IPS-11a (cell line): Measurements from ENCODE around the gene ALOXE3.

ENCODE experiments used
- H3K4me3 ChIP-seq: one replicate; pipeline ENCODE4 v1.5.1; 2013; ENCODE audit warnings: low read depth, low read length, control low read depth

ALOXE3 gene

GRCh38 chr17:8154608-8155155, 36.4 kb upstream of the ALOXE3 start:
- peak overlapping the region; percentile 5 for H3K4me3 ChIP-seq

DNA sequence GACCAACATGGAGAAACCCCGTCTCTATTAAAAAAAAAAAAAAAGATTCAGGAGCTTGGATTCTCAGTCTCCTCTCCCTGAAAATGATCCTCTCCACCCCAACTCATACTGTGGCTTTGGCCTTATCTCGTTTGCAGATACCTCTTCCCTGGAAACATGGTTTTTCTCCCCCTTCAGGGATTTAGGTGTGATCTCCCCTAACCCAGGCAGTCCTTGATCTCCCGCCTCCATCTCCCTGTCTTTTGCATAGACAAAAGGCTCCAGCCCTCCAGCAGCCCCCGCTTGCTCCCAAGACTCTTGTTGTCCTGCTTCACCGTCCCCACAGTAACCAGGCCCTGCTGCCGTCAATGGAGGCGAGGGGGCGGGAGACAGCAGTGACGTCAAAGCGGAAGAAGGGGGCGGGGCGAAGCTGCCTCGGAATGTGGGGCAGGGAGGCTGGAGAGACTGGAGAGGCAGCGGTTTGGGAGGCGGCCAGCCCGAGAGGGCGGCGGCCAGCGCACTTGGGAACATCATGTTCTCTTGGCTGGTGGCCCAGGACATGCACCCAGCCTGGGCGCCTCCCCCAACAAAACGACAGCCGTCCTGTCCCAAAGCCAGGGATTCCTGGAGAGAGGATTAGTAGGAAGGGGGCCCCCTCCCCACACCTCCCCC, 35.8 kb upstream of the ALOXE3 start:
- peak overlapping the region; percentile 5 for H3K4me3 ChIP-seq

DNA sequence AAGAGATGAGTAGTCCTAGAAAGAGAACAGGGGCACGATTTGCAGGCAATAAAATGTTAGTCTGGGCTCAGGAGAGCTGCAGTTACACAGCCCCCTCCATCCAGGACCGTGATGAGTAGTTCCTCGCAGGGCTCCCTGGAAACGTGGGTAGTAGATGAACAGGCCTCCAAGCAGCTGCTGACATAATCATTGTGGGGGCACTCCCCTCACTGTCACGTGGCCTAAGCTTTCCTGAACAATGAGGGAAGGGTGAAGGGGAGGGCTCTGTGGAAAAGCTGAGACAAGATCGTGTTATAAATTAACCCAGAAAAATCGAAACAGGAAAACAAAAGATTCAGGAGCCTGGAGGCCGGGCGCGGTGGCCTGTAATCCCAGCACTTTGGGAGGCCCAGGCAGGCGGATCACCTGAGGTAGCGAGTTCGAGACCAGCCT, 35.2 kb upstream of the ALOXE3 start:
- no peak overlapping the region for H3K4me3 ChIP-seq

DNA sequence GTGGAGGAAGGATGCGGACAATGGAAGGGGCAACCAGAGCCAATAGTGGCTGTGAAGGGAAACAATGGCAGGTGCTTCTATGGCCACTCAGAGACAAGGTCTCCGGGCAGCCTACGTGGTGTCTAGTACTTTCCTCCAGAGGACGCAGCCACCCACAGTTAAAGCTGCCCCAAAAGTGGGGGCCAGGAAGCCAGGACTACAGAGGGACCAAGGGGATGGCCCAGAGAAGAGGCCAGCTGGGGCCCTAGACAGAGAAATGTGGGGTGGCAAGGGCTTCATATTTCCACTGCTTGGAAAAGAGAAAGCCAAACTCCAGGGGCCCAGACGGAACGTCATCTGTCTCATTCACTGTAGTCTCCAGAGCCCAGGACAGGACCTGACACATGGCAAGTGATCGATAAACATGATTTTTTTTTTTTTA, 34.7 kb upstream of the ALOXE3 start:
- no peak overlapping the region for H3K4me3 ChIP-seq

- peak within 1 kb of the TSS; percentile 84 for H3K4me3 ChIP-seq
Observed at GRCh38 chr17:8152112-8152775, 33.9 kb upstream of the ALOXE3 start, which contains the start of gene PER1. Gene PER1, minus strand, starts transcription at chr17:8152404. Its CDS starts 1,698 bp downstream, at chr17:8150706.

DNA sequence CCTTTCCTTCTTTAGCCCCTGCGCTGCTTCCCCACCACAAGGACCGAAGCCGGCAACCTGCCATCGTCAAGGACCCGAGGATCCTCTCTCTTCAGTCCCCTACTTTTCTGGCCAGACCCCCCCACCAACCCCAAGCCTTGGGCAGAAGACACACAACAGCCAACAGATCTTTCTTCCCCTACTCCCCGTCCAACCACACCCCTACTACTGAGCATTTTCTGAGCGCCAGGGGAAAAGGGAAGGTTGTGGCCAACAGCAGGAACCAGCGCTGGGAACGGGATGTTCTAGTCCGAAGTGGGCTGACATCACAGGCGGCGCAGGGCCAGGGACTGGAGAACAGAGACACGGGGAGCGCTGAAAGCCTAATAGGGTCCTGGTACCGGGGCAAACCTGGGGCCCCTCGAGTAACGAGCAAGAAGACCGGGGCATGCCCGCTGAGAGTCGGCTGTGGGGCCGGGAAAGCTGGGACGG, 33.4 kb upstream of the ALOXE3 start:
- H3K4me3 ChIP-seq: peak overlapping the region; percentile 84

DNA sequence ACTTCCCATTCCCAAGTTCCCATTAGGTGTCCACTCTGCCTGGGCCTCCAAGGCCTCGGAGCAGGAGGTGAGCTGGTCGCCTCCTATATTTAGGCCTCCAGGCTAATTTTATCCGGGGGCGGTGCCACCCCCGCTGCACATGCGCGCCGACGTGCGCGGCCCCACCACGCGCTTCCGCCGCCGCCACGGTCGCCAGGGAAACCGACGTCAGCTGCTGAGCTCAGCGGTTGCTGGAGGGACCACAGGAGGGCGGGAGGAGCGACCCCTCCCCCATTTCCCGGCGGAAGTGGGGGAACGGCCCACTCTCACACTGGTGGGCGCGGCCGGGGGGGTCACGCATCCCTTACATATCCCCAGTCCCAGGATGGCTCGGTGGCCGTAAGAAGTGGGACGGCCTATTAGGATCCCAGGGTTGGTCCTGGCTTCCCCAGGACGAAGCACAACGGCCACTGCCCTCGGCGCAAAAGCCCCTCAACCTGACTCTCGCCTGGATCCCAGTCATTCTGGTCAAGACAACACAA, 32.9 kb upstream of the ALOXE3 start:
- H3K4me3 ChIP-seq: peak overlapping the region; percentile 84

- H3K4me3 ChIP-seq: no peak overlapping the region
Observed at GRCh38 chr17:8150194-8151119, 32.1 kb upstream of the ALOXE3 start.

- H3K4me3 ChIP-seq: no peak overlapping the region
Observed at GRCh38 chr17:8149419-8150193, 31.3 kb upstream of the ALOXE3 start.

DNA sequence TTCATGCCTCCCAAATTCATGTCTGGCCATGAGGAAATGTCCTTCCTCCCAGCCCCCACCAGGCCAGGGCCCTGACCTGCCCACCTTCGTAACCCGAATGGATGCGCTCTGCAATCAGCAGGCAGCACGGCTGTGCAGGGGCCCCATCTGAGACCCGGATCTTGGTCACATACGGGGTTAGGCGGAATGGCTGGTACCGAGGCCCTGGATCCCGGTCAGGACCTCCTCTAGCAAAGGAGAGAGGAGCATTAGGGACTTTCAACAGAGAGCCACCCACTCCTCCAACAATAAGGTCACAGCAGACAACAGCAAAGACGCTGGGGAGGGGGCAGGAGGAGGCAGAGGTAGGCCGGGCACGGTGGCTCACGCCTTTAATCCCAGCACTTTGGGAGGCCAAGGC, 30.2 kb upstream of the ALOXE3 start:
- H3K4me3 ChIP-seq: no peak overlapping the region

DNA sequence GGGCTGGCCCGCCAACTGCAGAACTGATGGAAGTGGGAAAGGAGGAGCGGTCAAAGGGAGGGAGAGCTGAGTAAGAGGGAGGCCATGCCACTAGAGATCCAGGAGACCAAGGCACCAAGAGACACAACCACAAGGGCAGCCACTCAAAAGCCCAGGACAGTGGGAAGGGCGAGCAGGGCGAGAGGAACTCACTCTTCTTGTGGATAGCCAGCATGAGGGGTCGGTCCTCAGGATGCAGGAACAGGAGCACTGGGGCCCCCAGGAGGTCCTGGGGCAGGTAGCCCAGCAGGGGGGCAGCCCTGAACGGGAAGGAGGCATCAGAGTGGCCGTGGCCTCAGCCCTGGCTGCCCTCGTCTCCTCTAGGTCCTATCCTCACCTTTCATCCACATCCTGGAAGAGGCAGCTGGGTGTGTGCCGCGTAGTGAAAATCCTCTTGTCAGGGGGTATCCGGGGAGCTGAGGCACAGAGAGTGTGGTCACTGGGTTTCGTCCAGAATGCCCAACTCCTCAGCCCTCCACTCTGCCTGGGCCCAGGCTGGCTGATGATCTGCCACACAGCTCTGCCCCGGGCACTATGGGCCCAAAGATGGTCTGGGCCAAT, 29.6 kb upstream of the ALOXE3 start:
- no peak overlapping the region for H3K4me3 ChIP-seq

DNA sequence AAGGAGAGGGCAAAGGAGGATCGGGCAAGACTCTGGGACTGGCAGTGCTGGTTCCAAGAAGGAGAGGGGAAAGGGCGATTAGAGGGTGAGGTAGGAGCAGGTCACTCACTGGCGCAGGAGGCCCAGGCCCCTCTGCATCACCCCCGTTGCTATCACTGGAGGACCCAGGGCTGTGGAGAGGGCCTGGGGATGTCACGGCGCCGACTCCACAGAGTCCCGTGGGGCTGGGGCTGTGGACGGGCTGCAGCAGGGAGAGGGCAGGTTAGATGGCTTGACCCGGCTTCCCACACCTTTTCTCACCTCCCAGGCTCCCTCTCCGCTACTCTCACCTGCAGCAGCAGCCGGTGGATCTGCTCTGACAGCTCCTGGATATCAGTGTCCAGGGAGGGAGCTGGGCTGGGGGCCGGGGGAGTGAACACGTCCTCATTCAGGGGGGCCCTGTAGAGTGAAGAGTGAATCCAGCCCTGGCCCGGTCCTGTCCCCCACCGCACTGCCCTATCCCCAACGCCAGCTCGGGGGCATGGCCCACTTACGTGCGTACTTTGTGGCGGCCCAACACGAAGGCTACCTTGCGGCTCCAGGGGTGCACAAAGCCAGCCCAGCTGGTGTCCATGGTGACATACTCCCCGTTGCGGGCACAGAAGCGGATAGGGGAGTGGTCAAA, 29.0 kb upstream of the ALOXE3 start:
- no peak overlapping the region for H3K4me3 ChIP-seq

DNA sequence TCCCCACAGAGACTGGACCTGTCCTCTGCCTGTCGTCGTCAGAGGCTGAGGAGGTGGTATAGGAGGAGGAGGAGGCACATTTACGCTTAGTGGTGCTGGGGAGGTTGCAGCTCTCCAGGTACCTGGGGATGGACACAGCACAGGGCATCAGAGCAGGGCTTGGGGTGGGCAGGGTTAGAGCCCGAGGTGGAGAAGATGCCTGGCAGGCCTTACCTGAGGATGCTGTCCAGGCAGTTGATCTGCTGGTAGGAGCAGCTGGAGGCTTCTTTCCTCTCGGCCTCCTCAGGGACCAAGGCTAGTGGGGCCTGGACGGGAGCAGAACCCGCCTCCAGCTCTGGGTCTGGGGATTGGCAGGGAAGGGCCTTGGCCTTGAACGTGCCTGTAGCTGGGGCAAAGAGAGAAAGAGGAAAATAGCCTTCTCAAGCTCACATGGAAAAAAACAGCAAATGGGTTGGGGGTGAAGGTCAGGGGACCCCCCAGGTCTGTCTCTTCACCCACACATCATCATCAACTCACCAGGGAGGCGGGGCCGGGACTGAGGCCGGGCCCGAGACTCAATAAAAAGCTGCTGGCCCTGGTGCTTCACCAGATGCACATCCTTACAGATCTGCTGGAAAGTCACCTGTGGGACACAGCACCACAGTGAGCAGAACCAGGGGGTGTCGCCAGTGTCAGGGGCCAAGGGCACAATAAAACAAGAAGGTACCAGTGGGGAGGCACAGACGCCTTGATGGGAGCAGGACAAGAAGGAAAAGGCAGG, 28.2 kb upstream of the ALOXE3 start:
- no peak overlapping the region for H3K4me3 ChIP-seq

DNA sequence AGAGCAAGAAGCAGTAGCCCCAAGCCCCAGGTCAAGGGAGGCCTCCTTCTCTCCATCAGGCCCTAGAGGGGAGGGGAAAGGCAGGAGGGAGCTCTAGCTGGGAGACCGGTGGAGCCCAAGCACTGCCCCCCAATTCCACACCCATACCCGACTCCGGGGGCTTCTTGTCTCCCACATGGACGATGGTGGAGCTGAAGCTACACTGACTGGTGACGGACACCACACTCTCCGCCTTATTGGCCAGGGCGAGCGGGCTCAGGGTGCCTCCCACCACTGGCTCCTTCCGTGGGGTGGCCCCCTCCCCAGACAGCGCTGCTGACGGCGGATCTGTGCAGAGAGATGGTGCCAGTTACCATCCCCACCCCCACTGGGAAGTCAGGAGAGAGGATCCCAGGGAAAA, 27.5 kb upstream of the ALOXE3 start:
- no peak overlapping the region for H3K4me3 ChIP-seq

DNA sequence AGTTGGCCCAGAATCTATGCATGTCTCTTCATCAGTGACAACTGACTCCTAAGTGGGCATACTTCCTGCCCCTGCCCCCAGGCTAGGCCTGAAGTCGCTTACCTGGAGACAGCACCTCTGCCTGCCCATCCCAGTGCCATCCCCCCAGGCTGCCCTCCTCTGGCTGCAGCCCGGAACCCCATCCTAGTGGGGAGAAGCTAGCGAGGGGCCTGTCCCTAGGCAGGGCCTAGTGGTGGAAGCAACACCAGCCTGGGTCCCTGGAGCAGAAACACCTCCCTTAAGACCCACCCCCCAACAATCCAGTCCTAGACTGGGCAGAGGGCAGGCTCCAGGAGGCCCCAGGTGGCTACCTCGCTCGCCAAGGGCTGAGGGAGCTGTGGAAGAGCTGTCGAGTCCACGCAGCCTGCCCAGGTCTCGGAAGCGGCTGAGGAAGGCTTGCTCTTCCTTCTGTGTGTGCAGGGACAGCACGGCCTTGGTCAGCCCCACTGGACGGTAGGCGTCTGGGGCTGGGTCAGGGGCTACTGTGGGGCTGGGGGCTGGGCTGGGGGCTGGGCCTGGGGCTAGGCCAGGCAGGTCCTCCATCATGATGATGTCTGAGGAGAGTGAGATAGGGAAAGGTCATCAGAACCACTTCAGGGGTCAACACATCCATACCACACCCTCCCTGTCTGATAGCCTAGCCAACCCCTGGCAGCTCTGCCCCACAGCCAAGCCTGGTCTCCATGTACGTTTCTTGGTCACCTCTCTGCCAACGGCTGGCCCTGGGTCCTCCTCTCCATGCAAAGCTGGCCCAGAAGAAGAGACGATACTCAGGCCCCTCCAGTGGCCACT, 26.3 kb upstream of the ALOXE3 start:
- no peak overlapping the region for H3K4me3 ChIP-seq

GRCh38 chr17:8143581-8144400, 25.5 kb upstream of the ALOXE3 start:
- H3K4me3 ChIP-seq: no peak overlapping the region
